IMR-90 (cell line): ENCODE results near the gene UGT1A7. TPM values are rescaled to one million over a fixed set of nuclear protein-coding genes. Genes with fewer than 3 reads are reported as not detected.

Experiments used
- ATAC-seq: fragments of 200-7000 bp; cut with Tn5 transposase; 2 replicates; pipeline ENCODE4 v1.9.1; 2020; ENCODE audit warnings: low read depth, mild to moderate bottlenecking, moderate library complexity
- BruUV-seq: library from RNA; stranded (reverse); fragments of 400-500 nt; replicated peaks from 2 replicates; lab custom pipeline; 2021; lab: Mats Ljungman, UMichigan
- CTCF ChIA-PET: fragments of 300-600 bp; formaldehyde crosslinking; extraction: SDS; loops from one replicate; lab custom pipeline; 2021; ENCODE audit warnings: antibody characterized with exemption; lab: Yijun Ruan, JAX
- POLR2A ChIA-PET: fragments of 300-600 bp; sonication (Branson Sonifier 250); formaldehyde crosslinking; loops from one replicate; lab custom pipeline; 2022; ENCODE audit warnings: antibody characterized with exemption; ENCODE audit not compliant: unreplicated experiment; lab: Charles Lee
- DNase-seq: peaks from one replicate; pipeline ENCODE4 v3.0.0; 2013
- H2AFZ ChIP-seq: replicated peaks from 2 replicates; pipeline ENCODE3; 2013; ENCODE audit warnings: low read length, mild to moderate bottlenecking; ENCODE audit not compliant: poor library complexity
- H2AK5ac ChIP-seq: 2 replicates; pipeline ENCODE4 v1.6.1; 2013; ENCODE audit warnings: low read depth, low read length, inconsistent platforms
- H2AK9ac ChIP-seq: replicated peaks from 2 replicates; pipeline ENCODE3; 2013; ENCODE audit warnings: mild to moderate bottlenecking, low read depth, low read length, moderate library complexity; ENCODE audit not compliant: poor library complexity
- H2BK120ac ChIP-seq: 2 replicates; pipeline ENCODE4 v1.6.1; 2013; ENCODE audit warnings: low read depth, low read length, inconsistent platforms
- H2BK15ac ChIP-seq: 3 replicates; pipeline ENCODE4 v1.6.1; 2013; ENCODE audit warnings: low read depth, low read length, inconsistent platforms
- H2BK20ac ChIP-seq: 2 replicates; pipeline ENCODE4 v1.6.1; 2013; ENCODE audit warnings: low read depth, mild to moderate bottlenecking, inconsistent platforms, low read length, moderate library complexity
- H2BK5ac ChIP-seq: 2 replicates; pipeline ENCODE4 v1.6.1; 2013; ENCODE audit warnings: mild to moderate bottlenecking, low read depth, low read length, inconsistent platforms; ENCODE audit not compliant: poor library complexity, severe bottlenecking
- H3K14ac ChIP-seq: replicated peaks from 2 replicates; pipeline ENCODE4 v1.6.1; 2013; ENCODE audit warnings: low read depth, low read length, inconsistent platforms
- H3K18ac ChIP-seq: 2 replicates; pipeline ENCODE4 v1.6.1; 2013; ENCODE audit warnings: low read depth, low read length, control low read depth
- H3K23ac ChIP-seq: 2 replicates; pipeline ENCODE4 v1.6.1; 2013; ENCODE audit warnings: low read depth, low read length, inconsistent platforms
- H3K27ac ChIP-seq: 2 replicates; pipeline ENCODE4 v1.5.1; 2013; ENCODE audit warnings: mild to moderate bottlenecking, control low read depth, low read length; ENCODE audit not compliant: insufficient read depth
- H3K27me3 ChIP-seq: 2 replicates; pipeline ENCODE4 v1.6.1; 2013; ENCODE audit warnings: low read length; ENCODE audit not compliant: control insufficient read depth, insufficient read depth
- H3K36me3 ChIP-seq: 2 replicates; pipeline ENCODE4 v1.6.1; 2013; ENCODE audit warnings: low read length, mixed read lengths; ENCODE audit not compliant: control insufficient read depth, insufficient read depth
- H3K4ac ChIP-seq: 2 replicates; pipeline ENCODE4 v1.6.1; 2013; ENCODE audit warnings: low read depth, low read length, inconsistent platforms
- H3K4me1 ChIP-seq: 2 replicates; pipeline ENCODE4 v1.6.1; 2013; ENCODE audit warnings: low read length, mixed read lengths; ENCODE audit not compliant: control insufficient read depth, insufficient read depth
- H3K4me2 ChIP-seq: 2 replicates; pipeline ENCODE4 v1.6.1; 2013; ENCODE audit warnings: low read depth, mild to moderate bottlenecking, control low read depth, low read length, moderate library complexity
- H3K4me3 ChIP-seq: 2 replicates; pipeline ENCODE4 v1.5.1; 2013; ENCODE audit warnings: low read depth, mild to moderate bottlenecking, control low read depth, low read length, moderate library complexity; ENCODE audit not compliant: insufficient read depth
- H3K56ac ChIP-seq: 2 replicates; pipeline ENCODE4 v1.6.1; 2013; ENCODE audit warnings: low read length, inconsistent platforms; ENCODE audit not compliant: insufficient read depth; ENCODE audit errors: extremely low read depth
- H3K79me1 ChIP-seq, 2 experiments: 2 replicates each; pipeline ENCODE4 v1.6.1; 2013; ENCODE audit warnings: low read length in 2 of 2, inconsistent platforms in 1 of 2, low read depth in 1 of 2
- H3K9ac ChIP-seq: 2 replicates; pipeline ENCODE4 v1.6.1; 2013; ENCODE audit warnings: low read depth, low read length, control low read depth
- H3K9me1 ChIP-seq: 2 replicates; pipeline ENCODE4 v1.6.1; 2013; ENCODE audit warnings: low read length, inconsistent platforms; ENCODE audit not compliant: insufficient read depth
- H3K9me3 ChIP-seq: 2 replicates; pipeline ENCODE4 v1.6.1; 2013; ENCODE audit warnings: low read length; ENCODE audit not compliant: control insufficient read depth, insufficient read depth
- H4K20me1 ChIP-seq: 2 replicates; pipeline ENCODE4 v1.6.1; 2013; ENCODE audit warnings: low read length, inconsistent platforms; ENCODE audit not compliant: insufficient read depth
- H4K5ac ChIP-seq: 2 replicates; pipeline ENCODE4 v1.6.1; 2013; ENCODE audit warnings: mild to moderate bottlenecking, low read depth, low read length, control low read depth
- H4K8ac ChIP-seq, 2 experiments: 2 replicates each; pipeline ENCODE4 v1.6.1; 2013; ENCODE audit warnings: low read depth in 2 of 2, low read length in 2 of 2, control low read depth in 1 of 2, inconsistent platforms in 1 of 2
- H4K91ac ChIP-seq: 2 replicates; pipeline ENCODE4 v1.6.1; 2013; ENCODE audit warnings: low read depth, low read length, inconsistent platforms; ENCODE audit not compliant: insufficient read depth
- BHLHE40 ChIP-seq: fragments of 150-350 bp; IDR thresholded peaks from 2 replicates; pipeline ENCODE4 v1.6.1; 2016; ENCODE audit warnings: mild to moderate bottlenecking, low read depth, low read length
- CEBPB ChIP-seq: IDR thresholded peaks from 2 replicates; pipeline ENCODE4 v1.6.1; 2012; ENCODE audit warnings: low read depth, low read length, improper control_type of control experiment
- CHD1 ChIP-seq: IDR thresholded peaks from 2 replicates; pipeline ENCODE4 v1.6.1; 2012; ENCODE audit warnings: low read depth, low read length, improper control_type of control experiment
- CTCF ChIP-seq: conservative IDR thresholded peaks from 2 replicates; pipeline ENCODE4 v1.5.1; 2012; ENCODE audit warnings: mild to moderate bottlenecking, low read depth, low read length, improper control_type of control experiment
- MAFK ChIP-seq: IDR thresholded peaks from 2 replicates; pipeline ENCODE4 v1.6.1; 2012; ENCODE audit warnings: low read depth, low read length, improper control_type of control experiment
- MAZ ChIP-seq: IDR thresholded peaks from 2 replicates; pipeline ENCODE4 v1.6.1; 2012; ENCODE audit warnings: low read depth, mild to moderate bottlenecking, low read length, improper control_type of control experiment, moderate library complexity, borderline replicate concordance
- MXI1 ChIP-seq: IDR thresholded peaks from 2 replicates; pipeline ENCODE4 v1.6.1; 2012; ENCODE audit warnings: low read depth, mild to moderate bottlenecking, low read length, moderate library complexity, borderline replicate concordance
- NFE2L2 ChIP-seq: fragments of 150-350 bp; IDR thresholded peaks from 2 replicates; pipeline ENCODE4 v1.6.1; 2016; ENCODE audit warnings: low read depth, mild to moderate bottlenecking, low read length
- RFX5 ChIP-seq: IDR thresholded peaks from 2 replicates; pipeline ENCODE4 v1.8.0; 2012; ENCODE audit warnings: low read depth, mild to moderate bottlenecking, low read length, moderate library complexity
- USF2 ChIP-seq: fragments of 150-350 bp; IDR thresholded peaks from 2 replicates; pipeline ENCODE4 v1.6.1; 2017; ENCODE audit warnings: mild to moderate bottlenecking, antibody characterized with exemption, low read length, low read depth
- WGBS, 2 experiments: methylation state at CpG; one replicate each; pipeline versions ENCODE4 v1.1.5 to v1.1.7; 2013; ENCODE audit warnings: missing lambda C conversion rate in 2 of 2; ENCODE audit not compliant: insufficient read length in 1 of 2; ENCODE audit errors: extremely low coverage in 2 of 2; 5-methylcytosine and 5-hydroxymethylcytosine counted together
- dilution Hi-C: fragments of 300-500 bp; cut with HindIII; formaldehyde crosslinking; loops from one replicate; pipeline ENCODE4 v1.14.3; 2018; ENCODE audit warnings: low sequenced_read_pairs; ENCODE audit not compliant: unreplicated experiment
- in situ Hi-C: fragments of 300-500 bp; cut with MboI; formaldehyde crosslinking; loops from 3 replicates; pipeline ENCODE4 v1.14.3; 2019; ENCODE audit warnings: low sequenced_read_pairs, inconsistent platforms, mixed read lengths
- intact Hi-C: fragments of 100-400 bp; cut with micrococcal nuclease; formaldehyde crosslinking; loops from 2 replicates; pipeline ENCODE4 v1.10.0; 2022
- polyA plus RNA-seq, 3 experiments: library from polyadenylated mRNA; depleted of rRNA; stranded (reverse); fragments of >200 nt; gene quantifications; 2 replicates each; pipeline ENCODE4 v1.2.3, GENCODE V29; 2012; ENCODE audit warnings: low replicate concordance in 1 of 3
- total RNA-seq: library from RNA; depleted of rRNA; stranded (reverse); fragments of >200 nt; gene quantifications from 2 replicates; pipeline ENCODE4 v1.2.3, GENCODE V29; 2012

The UGT1A7 gene
- total and polyA plus RNA-seq, 2 of the 4 experiments (the other 2 are of a cell fraction) = not detected

- Histone ChIP-seq H2BK5ac (no peak overlapping the region), H3K9me3 (no peaks in the 10 kb centered on the region), H3K27ac (no peak overlapping the region), H3K18ac (no peak overlapping the region), H4K8ac (no peak overlapping the region), H3K4me1 (no peaks in the 10 kb centered on the region), H2AK9ac (peak overlapping the region; percentile 66), H2BK15ac (no peak overlapping the region), H3K9me1 (no peaks in the 10 kb centered on the region), H3K27me3 (peaks cover 7% of the 10 kb centered on the region; the same call in 1 of the 2 replicates), H3K4me3 (no peak overlapping the region), H3K23ac (no peak overlapping the region), H4K20me1 (no peaks in the 10 kb centered on the region), H3K56ac (no peak overlapping the region), H4K5ac (no peak overlapping the region), H3K4me2 (no peak overlapping the region), H4K91ac (no peak overlapping the region), H2AFZ (no peak overlapping the region), H3K36me3 (no peaks in the 10 kb centered on the region), H2AK5ac (no peak overlapping the region), H3K79me1 (no peaks in the 10 kb centered on the region), H3K4ac (no peak overlapping the region), H2BK120ac (no peak overlapping the region), H3K9ac (no peak overlapping the region), H2BK20ac (no peak overlapping the region), H3K14ac (no peak overlapping the region)
- DNase-seq (peak; percentile 20), ATAC-seq (peak; percentile 50)
- ChIA-PET POLR2A (no interaction called here), CTCF (no interaction called here)
- WGBS, 2 experiments = 100% methylated on average over 1 of the region's 3 CpGs; no CpG with 5 or more reads in 1 of the 2 experiments
- in situ Hi-C loops = no loop called here
- no peak for TF ChIP-seq CEBPB
- no peak for TF ChIP-seq NFE2L2
- TF ChIP-seq CHD1 = no peak
- TF ChIP-seq MAFK = no peak
- no peak for TF ChIP-seq MAZ
- TF ChIP-seq USF2 = no peak
- TF ChIP-seq RFX5 = no peak
- TF ChIP-seq BHLHE40 = no peak
- no peak for TF ChIP-seq MXI1
- no peak for TF ChIP-seq CTCF
- BruUV-seq = no TSS peak
- dilution Hi-C loops = no loop called here
- intact Hi-C loops = no loop called here
Measured at GRCh38 chr2:233817361-233817911, 135.7 kb downstream of the UGT1A7 start.
